ENCODE data around the gene ORMDL1. TPM values are rescaled to one million over a fixed set of nuclear protein-coding genes. Genes with fewer than 3 reads are reported as not detected.
A peak's percentile ranks its signal among the peaks of the same experiment; 100 is the strongest.
"Not testable (repeated sequence)": the region's sequence is repeated elsewhere in the genome, so short reads cannot be mapped to it uniquely, and the experiment has no call there.

Gene ORMDL1
- total RNA-seq, 1 experiment from 2014 or later: 58.4 TPM

GRCh38 chr2:189770590-189771322 is 13.4 kb downstream of the ORMDL1 start:
- DNase-seq: no peak
- CTCF ChIA-PET: no interaction called here
- Mint-ChIP-seq H3K36me3 (ENCODE audit: insufficient read depth, unreplicated experiment) (peaks cover 41% of the 10 kb centered on the region), H3K4me3 (ENCODE audit: low read depth, unreplicated experiment) (no peak overlapping the region), H3K4me1 (ENCODE audit: low read depth, unreplicated experiment) (no peaks in the 10 kb centered on the region), H3K27me3 (ENCODE audit: unreplicated experiment) (no peaks in the 10 kb centered on the region), H3K9me3 (ENCODE audit: low read depth, unreplicated experiment) (no peaks in the 10 kb centered on the region), H3K27ac (ENCODE audit: unreplicated experiment) (no peak overlapping the region)
- no TSS peak for BruUV-seq (replicated peaks)
- no peak for TF ChIP-seq CTCF (IDR thresholded peaks at IDR 0.05; ENCODE audit: unreplicated experiment)
- intact Hi-C loops (cut with micrococcal nuclease; ENCODE audit: unreplicated experiment): no loop called here

GRCh38 chr2:189763908-189764661 is 20.1 kb downstream of the ORMDL1 start:
- no peak for TF ChIP-seq CTCF (IDR thresholded peaks at IDR 0.05; ENCODE audit: unreplicated experiment)
- H3K27me3 Mint-ChIP-seq (ENCODE audit: unreplicated experiment): no peaks in the 10 kb centered on the region

GRCh38 chr2:189762551-189763298 is 21.4 kb downstream of the ORMDL1 start, which contains the start of gene OSGEPL1:
OSGEPL1 (minus strand) TSS chr2:189762792; CDS start chr2:189761640, 1,152 bp downstream.
- TSS peak; percentile 79 for BruUV-seq (replicated peaks)
- CTCF ChIA-PET: interaction anchor here (0.6 to 2.7 kb wide), 8 partner anchors 10 to 139 kb away, joined by 3 to 12 read pairs (median 4); partner anchors contain the start of gene ASNSD1
- intact Hi-C loops (cut with micrococcal nuclease; ENCODE audit: unreplicated experiment): loop anchor here (5.0 kb wide), 1 partner anchor 100 kb away; the partner anchor contains the start of gene ASNSD1
- H3K4me3 Mint-ChIP-seq (ENCODE audit: low read depth, unreplicated experiment): peak within 1 kb of the TSS; percentile 89
- peak; percentile 92 for DNase-seq
- H3K27ac Mint-ChIP-seq (ENCODE audit: unreplicated experiment): peak within 1 kb of the TSS; percentile 96
- peaks cover 28% of the 10 kb centered on the region for H3K36me3 Mint-ChIP-seq (ENCODE audit: insufficient read depth, unreplicated experiment)
- no peaks in the 10 kb centered on the region for H3K27me3 Mint-ChIP-seq (ENCODE audit: unreplicated experiment)
- H3K4me1 Mint-ChIP-seq (ENCODE audit: low read depth, unreplicated experiment): no peaks in the 10 kb centered on the region
- H3K9me3 Mint-ChIP-seq (ENCODE audit: low read depth, unreplicated experiment): no peaks in the 10 kb centered on the region
- TF ChIP-seq CTCF (IDR thresholded peaks at IDR 0.05; ENCODE audit: unreplicated experiment): peak; percentile 59

More at GRCh38 chr2:189763908-189764661, 20.1 kb downstream of the ORMDL1 start:
- Mint-ChIP-seq H3K4me1 (ENCODE audit: low read depth, unreplicated experiment) (no peaks in the 10 kb centered on the region), H3K9me3 (ENCODE audit: low read depth, unreplicated experiment) (no peaks in the 10 kb centered on the region), H3K4me3 (ENCODE audit: low read depth, unreplicated experiment) (peak overlapping the region; percentile 89), H3K27ac (ENCODE audit: unreplicated experiment) (no peak overlapping the region), H3K36me3 (ENCODE audit: insufficient read depth, unreplicated experiment) (peaks cover 36% of the 10 kb centered on the region)
- intact Hi-C loops (cut with micrococcal nuclease; ENCODE audit: unreplicated experiment): loop anchor here (5.0 kb wide), 1 partner anchor 102 kb away; the partner anchor contains the start of gene ASNSD1
- no TSS peak for BruUV-seq (replicated peaks)
- DNase-seq: no peak
- CTCF ChIA-PET: interaction anchor here (2.7 kb wide), 1 partner anchor 9 kb away, joined by 12 read pairs; no protein-coding TSS in a partner anchor

GRCh38 chr2:189762229-189762550 is 21.9 kb downstream of the ORMDL1 start:
- Mint-ChIP-seq H3K4me1 (ENCODE audit: low read depth, unreplicated experiment) (no peaks in the 10 kb centered on the region), H3K27ac (ENCODE audit: unreplicated experiment) (peak overlapping the region; percentile 96), H3K4me3 (ENCODE audit: low read depth, unreplicated experiment) (peak overlapping the region; percentile 89), H3K27me3 (ENCODE audit: unreplicated experiment) (no peaks in the 10 kb centered on the region), H3K36me3 (ENCODE audit: insufficient read depth, unreplicated experiment) (peaks cover 28% of the 10 kb centered on the region), H3K9me3 (ENCODE audit: low read depth, unreplicated experiment) (no peaks in the 10 kb centered on the region)
- intact Hi-C loops (cut with micrococcal nuclease; ENCODE audit: unreplicated experiment): loop anchor here (5.0 kb wide), 1 partner anchor 100 kb away; the partner anchor contains the start of gene ASNSD1
- BruUV-seq (replicated peaks): TSS peak; percentile 64
- TF ChIP-seq CTCF (IDR thresholded peaks at IDR 0.05; ENCODE audit: unreplicated experiment): no peak
- CTCF ChIA-PET: interaction anchor here (0.6 to 2.7 kb wide), 7 partner anchors 10 to 101 kb away, joined by 3 to 12 read pairs (median 4); partner anchors contain the start of gene ASNSD1
- DNase-seq: no peak

GRCh38 chr2:189760154-189760553 is 24.0 kb downstream of the ORMDL1 start:
- H3K36me3 Mint-ChIP-seq (ENCODE audit: insufficient read depth, unreplicated experiment): peaks cover 20% of the 10 kb centered on the region
- H3K4me3 Mint-ChIP-seq (ENCODE audit: low read depth, unreplicated experiment); H3K4me1 Mint-ChIP-seq (ENCODE audit: low read depth, unreplicated experiment); DNase-seq; H3K27ac Mint-ChIP-seq (ENCODE audit: unreplicated experiment); CTCF ChIA-PET; H3K27me3 Mint-ChIP-seq (ENCODE audit: unreplicated experiment); BruUV-seq (replicated peaks); H3K9me3 Mint-ChIP-seq (ENCODE audit: low read depth, unreplicated experiment): not testable (repeated sequence)
- intact Hi-C loops (cut with micrococcal nuclease; ENCODE audit: unreplicated experiment): loop anchor here (5.0 kb wide), 1 partner anchor 98 kb away; the partner anchor contains the start of gene ASNSD1
